Esophagus muscularis mucosa (tissue), 4 donors: ENCODE data around the gene STIP1.

Source experiments
- CTCF ChIP-seq, 3 experiments: fragments of 200-600 bp in 2 of 3; fragments of 450-650 bp in 1 of 3; sonication (generic) in 2 of 3; IDR thresholded peaks; one replicate each; pipeline ENCODE4 v1.5.1; 2017 to 2019; ENCODE audit warnings: antibody characterized with exemption in 3 of 3, mild to moderate bottlenecking in 2 of 3, moderate library complexity in 1 of 3
- EP300 ChIP-seq: sonication (generic); formaldehyde crosslinking; IDR thresholded peaks from one replicate; pipeline ENCODE4 v1.6.1; 2017; ENCODE audit warnings: antibody characterized with exemption
- POLR2A ChIP-seq: fragments of 450-650 bp; IDR thresholded peaks from one replicate; pipeline ENCODE4 v1.6.1; 2017; ENCODE audit warnings: antibody characterized with exemption, moderate library complexity, mild to moderate bottlenecking, low read depth
- POLR2AphosphoS5 ChIP-seq, 2 donors: sonication (generic); formaldehyde crosslinking; IDR thresholded peaks; one replicate each; pipeline ENCODE4 v1.6.1; 2017; ENCODE audit warnings: antibody characterized with exemption in 2 of 2

- no peak for TF ChIP-seq CTCF (IDR thresholded peaks at IDR 0.05)
- no peak for TF ChIP-seq EP300
- no peak for TF ChIP-seq POLR2AphosphoS5 (IDR thresholded peaks at IDR 0.05)
- no peak for TF ChIP-seq POLR2A
Observed at GRCh38 chr11:64232967-64233315, 47.0 kb downstream of the STIP1 start.
